Stimulated activated CD8-positive, alpha-beta memory T cell treated with anti-CD3 and anti-CD28 coated beads, Interleukin-4, amount 100 ng/mL, for 1 hour (primary cell): ENCODE measurements around the gene GCNA.

Source experiments
- DNase-seq, 2 donors: peaks; one replicate each; pipeline ENCODE4 v3.0.0-alpha.2; 2020; ENCODE audit warnings: low read depth in 2 of 2, low spot score in 1 of 2

The GCNA gene

DNA sequence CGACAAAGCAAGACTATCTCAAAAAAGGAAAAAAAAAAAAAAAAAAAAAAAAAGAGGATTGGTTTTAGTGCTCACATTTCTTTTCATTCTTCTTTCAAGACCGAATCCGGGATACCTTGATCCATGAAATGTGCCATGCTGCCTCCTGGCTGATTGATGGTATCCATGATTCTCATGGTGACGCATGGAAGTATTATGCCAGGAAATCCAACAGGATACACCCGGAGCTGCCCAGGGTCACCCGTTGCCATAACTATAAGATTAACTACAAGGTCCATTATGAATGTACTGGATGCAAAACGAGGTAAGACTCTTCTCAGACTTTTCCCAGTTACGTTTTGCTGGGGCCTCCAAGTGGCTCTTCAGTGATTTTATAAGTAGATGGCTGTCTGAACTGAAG is 34.0 kb downstream of the GCNA start:
- no peak for DNase-seq

DNA sequence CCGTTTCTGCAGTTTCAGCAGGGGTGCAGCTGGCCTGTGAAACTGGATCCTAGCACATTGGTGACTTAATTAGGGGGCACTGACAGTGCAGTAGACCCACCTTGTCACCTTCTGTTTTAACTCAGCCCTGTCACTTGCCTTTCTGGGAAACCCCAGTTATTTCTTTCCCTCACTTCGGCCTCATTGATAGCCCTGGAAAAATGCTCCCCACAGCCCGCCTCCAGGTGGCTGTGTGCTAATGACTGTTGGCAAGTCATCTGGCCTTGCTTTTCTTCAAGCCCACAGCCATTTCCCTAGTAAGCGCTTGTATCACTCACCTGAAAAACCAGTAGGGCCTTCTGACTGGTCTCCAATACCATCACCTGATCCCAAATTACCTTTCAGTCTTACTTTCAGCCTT is 36.8 kb downstream of the GCNA start:
- DNase-seq, result no peak

DNA sequence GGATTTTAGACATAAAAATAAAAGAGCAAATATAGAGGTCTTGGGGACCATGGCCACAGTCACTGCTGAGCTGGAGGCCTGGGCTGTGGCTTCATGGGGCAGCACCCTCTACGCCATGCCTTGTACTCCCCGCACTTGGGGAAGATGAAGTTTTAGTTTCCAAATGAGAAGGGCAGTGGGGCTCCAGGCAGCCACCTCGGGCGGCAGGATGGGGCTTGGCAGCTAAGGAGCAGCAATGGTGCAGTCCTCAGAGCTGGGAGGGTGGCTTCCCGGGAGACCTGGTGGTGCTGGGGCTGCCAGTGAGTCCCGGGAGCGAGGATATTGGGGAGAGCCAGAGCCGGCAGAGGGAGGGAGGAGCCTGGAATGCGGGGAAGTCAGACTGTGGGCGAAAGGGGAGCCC is 37.7 kb downstream of the GCNA start:
- DNase-seq, result no peak

DNA sequence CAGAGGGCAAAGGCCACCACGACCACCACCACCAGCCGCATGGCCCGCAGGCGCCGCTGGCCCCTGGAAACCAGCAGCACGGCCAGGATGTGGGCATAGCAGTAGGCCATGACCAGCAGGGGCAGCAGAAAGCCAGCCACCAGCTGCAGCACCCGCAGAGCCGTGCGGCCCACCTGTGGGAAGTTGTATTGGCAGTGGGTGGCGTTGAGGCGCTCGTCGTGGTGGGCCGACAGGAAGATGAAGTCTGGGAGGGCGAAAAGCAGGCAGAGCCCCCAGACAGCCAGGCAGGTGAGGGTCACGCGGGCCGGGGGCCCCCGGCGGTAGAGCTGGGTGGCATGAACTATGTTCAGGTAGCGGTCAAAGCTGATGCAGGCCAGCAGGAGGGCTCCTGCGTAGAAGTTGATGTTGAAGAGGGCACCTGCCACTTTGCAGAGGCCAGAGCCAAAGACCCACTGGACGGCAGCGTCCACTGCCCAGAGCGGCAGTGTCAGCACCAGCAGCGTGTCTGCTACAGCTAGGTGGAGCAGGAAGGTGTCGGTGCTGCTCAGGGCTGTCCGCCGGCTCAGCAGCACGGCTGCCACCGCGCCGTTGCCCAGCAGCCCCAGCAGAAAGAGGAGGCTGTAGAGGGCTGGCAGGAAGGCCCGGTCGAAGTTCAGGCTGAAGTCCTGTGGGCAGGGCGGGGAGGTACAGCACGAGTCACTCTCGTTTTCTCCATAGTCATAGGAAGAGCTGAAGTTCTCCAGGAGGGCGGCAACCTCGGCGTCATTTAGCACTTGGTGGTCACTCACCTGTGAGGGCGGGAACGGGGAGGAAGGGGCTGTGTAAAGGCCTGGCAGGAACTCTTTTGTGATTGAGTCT is 38.7 kb downstream of the GCNA start:
- DNase-seq, result no peak

DNA sequence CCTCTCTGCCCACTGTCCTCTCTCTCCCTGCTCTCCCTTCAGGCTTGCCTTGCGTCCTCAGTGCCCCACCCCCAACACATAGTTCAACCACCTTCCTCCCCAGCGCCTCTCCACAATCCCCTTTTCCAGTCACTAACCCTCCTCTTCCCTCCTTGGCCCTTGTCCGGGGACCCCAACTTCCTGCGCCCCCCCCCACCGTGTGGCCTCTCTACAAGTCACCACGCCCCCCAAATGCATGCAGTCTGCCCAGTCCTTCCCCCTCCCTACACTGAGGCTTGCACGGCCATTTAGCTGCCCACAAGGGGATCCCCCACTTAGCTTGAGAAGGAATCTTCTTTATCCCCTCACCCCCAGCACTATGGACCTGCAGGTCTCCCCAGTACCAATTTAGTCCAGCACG is 39.5 kb downstream of the GCNA start:
- DNase-seq, result no peak

DNA sequence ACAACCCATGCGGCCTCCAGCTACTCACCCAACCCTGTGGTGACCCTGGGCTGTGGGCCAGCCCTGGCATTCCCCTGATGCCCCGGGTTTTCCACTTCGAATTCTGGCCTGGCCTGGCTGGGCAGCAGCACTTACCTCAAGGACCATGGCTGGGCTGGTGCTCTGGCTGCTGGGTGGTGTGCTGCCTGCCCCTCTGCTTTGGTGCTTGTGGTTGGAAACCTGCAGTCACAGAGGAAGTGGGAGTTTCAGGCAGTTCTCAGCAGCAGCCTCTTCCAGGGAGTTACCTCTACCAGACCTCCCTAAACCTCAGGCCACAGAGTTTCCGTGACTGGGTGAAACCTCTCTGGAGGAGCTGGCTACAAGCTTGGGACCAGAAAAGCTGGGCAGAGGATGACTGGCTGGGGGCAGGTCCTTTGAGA is 40.1 kb downstream of the GCNA start, which contains the start of gene CXCR3:
Gene CXCR3, minus strand, starts transcription at position 209 of the 419 bp plus-strand sequence. Its CDS starts 62 bp downstream, at position 147.
- DNase-seq, result peak; percentile 38 to 41

DNA sequence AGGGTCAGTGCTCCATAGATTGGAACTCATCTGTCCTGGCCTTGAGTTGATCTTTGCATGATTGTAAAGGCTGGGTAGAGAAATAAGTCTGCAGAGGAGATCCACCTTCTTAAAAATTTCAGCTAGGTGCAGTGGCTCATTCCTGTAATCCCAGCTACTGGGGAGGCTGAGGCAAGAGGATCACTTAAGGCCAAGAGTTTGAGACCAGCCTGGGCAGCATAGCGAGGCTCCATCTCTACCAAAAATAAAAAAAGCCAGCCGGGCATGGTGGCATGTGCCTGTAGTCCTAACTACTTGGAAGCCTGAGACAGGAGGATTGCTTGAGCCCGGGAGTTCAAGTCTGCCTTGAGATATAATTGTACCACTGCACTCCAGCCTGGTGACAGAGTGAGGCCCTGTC is 40.5 kb downstream of the GCNA start:
- no peak for DNase-seq

DNA sequence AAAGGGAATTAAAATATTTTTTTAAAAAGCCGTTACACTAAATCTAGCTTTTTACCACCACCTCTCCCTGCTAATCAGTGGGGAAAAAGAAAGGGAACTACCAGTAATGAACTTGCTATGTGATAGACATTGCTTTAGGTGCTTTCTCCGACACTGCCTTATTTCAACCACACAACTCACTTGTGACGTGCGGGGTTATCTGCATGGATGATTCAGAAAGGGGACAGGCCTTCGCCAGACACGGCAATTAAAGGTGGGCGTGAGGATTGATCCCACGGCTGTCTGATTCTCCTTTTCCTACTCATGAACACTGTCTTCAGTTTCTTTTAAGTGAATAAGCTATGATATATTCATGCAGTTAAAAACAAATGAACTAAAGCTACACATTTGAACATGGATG is 41.0 kb downstream of the GCNA start:
- DNase-seq, result peak in 1 of 2 donors; percentile 17

DNA sequence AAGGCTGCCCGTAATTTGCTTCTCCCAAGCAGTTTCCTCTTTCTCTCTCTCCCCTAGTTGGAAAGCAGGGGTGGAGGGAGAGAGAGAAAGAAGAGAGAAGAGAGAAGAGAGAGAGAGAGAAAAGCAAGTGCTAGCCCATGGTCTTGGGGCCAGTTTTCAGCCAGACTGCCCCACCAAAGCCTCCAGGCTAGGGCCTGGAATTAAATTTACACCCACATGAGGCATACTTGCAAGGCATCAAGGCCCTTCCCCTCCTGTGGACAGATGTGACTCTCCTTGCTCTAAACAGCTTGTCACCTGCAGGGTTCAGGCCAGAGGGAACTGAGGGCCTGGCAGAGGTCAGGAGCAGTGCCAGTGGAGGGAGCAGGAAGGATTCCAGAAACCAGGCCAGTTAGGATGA is 41.7 kb downstream of the GCNA start:
- DNase-seq, result no peak

DNA sequence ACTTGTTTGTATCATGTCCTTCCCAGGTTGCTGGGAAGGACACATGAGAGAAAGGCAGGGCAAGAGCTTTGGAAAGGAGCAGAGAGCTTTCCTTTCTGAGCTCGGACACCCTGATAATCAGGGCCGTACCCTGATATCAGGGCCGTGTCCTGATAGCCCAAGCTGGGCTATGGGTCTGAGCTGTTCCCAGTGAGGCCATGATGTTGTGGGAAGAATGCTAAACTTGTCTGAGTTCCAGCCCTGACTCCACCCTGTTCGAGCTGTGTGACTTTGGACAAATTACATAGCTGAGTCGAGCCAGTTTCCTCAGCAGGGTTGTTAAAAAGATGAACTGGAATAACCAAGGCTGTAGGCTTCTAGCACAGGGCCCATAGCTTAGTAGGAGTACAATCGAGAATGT is 43.4 kb downstream of the GCNA start:
- DNase-seq, result no peak

DNA sequence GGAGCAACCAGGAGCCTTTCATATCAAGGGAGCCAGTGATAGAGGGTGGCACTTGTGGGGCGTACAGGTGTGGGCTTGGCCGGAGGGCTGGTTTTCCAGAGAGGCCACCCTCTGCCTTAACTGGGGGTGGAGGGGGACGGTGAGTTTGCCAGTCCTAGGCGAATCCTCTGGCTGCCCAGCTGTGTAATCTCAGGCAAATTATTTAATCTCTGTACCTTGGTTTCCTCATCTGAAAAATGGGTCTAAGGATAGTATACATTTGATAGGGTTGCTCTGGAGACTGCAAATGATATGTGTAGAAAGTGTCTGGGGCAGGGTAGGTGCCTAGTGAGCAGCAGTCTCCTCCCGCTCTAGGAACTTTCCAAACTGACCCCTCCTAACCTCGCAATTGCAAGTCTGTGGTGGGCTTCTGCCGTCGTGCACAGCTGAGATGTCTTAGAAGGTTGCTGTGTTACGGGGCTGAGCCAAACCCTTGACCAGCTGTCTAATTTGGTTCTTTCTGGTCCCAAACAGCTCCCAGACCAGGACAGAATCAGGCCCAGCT is 43.9 kb downstream of the GCNA start:
- no peak for DNase-seq

DNA sequence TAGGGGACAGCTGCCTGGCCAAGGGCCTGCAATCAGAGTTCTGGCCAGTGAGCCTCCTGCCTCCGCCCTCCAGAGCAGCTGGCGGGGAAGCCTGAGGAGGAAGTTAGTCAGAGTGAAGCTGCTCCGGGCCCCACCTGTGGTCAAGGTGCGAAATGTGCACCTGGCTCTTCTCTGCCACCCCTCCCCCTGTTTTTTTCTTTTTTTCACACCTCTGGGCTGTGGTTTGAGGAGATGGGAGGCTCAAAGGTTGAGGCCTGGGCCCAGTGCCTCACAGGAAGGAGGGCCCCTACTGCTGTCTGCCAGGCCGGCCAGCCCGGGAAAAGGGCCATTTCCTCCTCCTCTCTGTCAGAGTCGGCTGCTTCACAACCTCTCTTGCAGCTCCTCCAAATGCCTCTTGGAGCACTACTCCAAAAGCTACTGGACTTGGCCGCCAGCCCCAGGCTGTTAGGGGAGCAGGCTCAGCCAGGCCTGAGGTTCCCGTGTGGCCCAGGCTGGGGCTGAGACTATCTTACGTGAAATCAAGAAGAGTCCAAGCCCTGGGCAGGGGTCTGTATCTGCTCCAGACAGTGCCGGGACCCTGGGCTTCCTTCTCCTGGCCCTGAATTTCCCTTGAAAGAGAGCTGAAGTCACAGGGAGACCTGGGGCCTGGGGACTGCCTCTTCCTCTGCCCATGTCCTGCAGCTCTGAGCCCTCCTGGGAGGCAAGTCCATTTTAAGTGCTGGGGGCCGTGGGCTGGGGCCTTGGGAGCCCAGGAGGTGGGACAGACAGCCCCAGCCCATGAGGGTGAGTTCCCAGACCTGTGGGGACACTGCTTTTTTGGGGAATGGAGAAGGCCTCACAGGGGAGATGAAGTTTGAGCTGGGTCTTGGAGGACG is 44.6 kb downstream of the GCNA start:
- peak in 1 of 2 donors; percentile 26 for DNase-seq

DNA sequence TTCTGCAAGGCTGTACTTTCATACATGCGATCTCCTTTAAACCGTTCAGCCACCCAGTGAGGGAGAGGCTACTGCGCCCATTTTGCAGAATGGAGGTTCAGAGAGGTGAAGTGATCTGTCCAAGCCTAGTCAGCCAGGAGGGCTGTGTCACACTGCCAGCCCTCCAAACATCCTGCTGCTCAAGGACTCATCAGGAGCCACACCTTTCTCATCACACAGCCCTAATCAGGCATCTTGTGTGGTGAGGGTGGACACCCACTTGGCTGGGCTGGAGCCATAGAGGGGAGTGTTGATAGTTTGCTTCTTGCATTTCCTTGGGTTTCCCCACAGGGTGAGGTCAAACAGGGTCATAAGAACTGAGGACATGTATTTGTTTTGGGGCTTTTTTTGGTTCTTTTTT is 45.5 kb downstream of the GCNA start:
- DNase-seq, result no peak

DNA sequence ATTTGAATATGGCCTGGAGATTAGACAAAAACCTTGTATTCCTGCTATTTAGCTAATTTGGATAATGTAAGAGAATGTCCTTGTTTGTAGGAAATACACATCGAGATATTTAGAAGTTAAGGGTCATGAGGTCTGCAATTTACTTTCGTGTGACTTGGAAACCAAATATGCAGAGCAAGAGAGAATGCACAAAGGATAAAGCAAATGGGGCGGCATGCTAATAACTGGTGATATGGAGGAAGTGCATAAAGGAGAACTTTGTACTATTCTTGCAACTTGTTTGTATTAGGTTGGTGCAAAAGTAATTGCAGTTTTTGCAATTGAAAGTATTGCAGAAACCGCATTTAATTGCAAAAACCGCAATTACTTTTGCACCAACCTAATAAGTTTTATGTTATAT is 47.2 kb downstream of the GCNA start:
- DNase-seq, result no peak

DNA sequence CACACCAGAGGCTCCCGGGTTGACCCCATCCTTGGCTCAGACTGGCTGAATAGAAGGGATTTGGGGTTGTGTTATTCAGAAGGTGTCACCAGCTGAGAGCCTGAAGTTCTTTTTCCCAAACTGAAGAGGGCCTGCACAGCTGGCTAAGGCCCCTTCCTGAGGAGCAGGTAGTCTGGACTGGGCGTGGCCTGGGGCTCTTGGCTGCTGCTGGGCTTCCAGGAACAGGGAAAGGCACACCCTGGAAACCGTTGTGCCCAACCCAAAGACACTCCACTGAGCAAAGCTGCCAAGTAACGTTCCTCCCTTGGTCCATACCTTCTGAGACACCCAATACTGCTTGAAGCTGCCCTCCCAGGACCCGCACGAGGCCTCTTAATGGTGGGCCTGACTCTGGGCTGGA is 48.3 kb downstream of the GCNA start:
- no peak for DNase-seq

DNA sequence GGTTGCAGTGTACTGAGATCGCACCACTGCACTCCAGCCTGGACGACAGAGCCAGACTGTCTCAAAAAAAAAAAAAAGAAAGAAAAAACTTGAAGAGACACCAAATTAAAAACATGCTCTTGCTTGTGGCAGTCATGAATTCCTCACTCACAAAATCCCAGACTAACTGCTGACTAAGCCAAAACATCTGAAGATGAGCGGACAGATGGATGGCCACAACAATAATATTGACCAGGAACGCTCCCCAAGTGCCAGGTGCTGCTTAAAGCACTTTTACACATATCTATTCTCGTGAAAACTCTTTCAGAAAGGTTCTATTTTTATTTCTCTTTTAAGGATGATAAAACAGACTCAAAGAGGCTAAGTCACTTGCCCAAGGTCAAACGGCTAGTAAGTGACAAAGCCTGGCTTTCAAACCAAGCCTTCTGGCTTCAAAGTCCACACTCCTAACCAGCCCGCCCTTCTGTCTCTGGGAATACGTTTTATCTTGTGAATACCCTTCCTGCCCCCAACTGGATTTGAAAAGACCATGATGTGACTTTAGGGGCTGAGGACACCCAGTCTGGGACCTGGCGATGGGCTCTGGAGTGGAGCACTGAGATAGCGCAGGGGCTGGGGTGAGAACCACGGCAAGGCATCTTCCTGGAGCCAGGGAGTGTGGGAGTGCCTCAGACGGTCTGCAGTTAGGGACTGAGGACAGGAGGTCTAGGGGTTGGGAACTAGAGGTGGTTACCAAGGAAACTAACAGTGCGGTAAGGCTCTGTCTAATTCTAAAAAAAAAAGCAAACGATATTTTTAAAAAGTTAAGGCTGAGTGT is 49.6 kb downstream of the GCNA start:
- no peak for DNase-seq

DNA sequence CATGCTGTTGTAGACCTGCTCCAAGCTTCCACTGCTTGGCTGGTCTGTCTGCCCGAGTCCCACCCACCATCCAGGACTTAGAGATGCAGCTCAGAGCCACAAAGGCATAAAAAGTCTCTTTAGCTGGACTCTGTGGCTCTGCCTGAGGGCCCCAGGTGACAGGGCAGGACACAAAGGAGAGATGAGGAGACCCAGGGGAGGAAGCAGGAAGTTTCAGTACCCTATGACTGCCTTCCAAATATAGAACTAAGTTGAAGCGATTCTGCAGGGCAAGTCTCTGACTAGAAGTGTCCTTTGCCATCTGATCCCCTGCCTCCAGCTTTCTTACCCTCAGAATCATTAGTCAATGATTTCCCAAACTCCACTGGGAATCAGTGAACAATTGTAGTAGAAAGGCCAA is 51.2 kb downstream of the GCNA start:
- no peak for DNase-seq

DNA sequence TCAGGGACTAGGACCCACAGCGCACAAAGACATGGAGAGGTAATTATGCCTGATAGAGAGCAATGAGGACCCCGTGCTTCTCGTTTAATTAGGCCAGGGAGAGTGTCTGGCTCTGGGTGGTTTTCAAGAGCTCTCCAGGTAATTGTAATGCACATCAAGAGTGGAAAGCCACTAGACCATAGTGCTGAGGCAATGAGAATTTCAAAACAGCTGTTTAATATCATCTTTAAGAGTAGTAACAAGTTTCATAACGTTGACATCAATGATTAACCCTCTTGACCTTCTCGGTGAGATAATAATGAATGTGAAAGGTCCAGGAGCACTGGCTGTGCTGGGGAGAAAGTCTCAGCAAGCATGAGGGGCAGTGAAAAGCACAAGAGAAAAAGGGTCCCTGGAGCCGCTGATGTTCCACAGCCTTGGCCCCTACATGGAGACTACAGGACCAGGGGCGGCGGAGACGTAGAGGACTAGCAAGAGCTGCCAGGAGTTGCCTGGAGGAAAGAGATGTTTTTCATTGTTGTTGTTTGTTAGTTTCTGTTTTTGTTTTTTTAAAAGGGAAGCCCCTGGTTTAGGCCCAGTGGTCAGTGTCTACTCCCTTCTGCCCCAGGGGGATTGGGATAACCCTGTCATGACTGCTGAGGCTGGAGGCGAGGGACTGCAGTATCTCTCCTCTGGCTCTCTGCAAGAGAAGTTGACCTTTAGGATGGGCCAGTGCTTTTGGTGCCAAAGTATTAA is 54.9 kb downstream of the GCNA start:
- DNase-seq, result no peak

DNA sequence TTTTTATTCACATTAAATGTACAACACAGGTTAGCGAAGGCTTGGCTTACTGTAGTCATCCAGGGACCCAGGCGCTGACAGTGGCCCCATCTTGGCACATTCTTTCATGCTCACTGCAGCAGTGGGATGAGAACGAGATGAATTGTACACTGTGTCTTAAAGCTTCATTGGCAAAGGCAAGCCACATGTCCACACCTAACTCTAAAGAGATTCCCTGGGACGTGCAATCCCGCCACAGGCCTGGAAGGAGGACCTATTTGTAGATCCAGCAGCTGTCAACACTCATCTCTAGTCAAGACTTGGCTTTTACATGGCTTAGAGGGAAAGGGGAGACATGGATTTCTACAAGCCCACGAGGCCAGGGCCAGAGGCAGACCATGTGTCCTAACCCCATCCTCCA is 56.1 kb downstream of the GCNA start:
- DNase-seq, result no peak
